ENCODE results near the gene PRKCD.

DNA sequence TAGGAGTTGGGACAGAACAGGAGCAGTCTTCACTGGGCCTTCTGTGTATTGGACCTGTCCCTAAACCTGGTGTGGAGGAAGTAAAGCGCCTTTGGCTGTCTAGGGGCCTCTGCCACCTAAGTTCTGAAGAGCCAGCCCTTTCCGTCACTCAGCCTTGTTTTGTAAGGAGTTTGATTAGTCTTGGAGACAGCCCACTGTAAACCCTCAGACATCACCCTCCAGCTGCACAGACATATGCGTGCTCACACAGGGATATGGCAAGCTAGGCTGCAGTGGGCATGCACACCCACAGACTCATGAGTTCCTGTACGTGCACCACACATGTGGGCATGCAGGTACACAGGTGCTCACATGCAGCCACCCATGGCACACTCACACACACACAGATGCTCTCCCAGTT is 5.2 kb downstream of the PRKCD start:
- no peak for TF ChIP-seq YY1 (IDR thresholded peaks at IDR 0.05; ENCODE audit: insufficient read depth, insufficient read length)
- TF ChIP-seq ZNF274 (IDR thresholded peaks at IDR 0.05; ENCODE audit: low read depth, low read length), result no peak

Data from NT2/D1 (cell line).